HS-27A (cell line): ENCODE results near the gene PHIP.

ENCODE experiments used
- DNase-seq: peaks from one replicate; pipeline ENCODE4 v3.0.0-alpha.2; 2012; ENCODE audit warnings: low read depth, missing footprints

The PHIP gene

GRCh38 chr6:79070206-79070825 lies 7.7 kb downstream of the PHIP start:
- no peak for DNase-seq

- DNase-seq = no peak
These were observed 11.2 kb downstream of the PHIP start for GRCh38 chr6:79066828-79067227.

GRCh38 chr6:79066330-79066729 lies 11.7 kb downstream of the PHIP start:
- DNase-seq = no peak

- DNase-seq = no peak
These were observed 12.8 kb downstream of the PHIP start for GRCh38 chr6:79065232-79065631.

- DNase-seq = no peak
These were observed 13.4 kb downstream of the PHIP start for GRCh38 chr6:79064635-79065034.

- no peak for DNase-seq
These were observed 15.3 kb downstream of the PHIP start for GRCh38 chr6:79062708-79063107.

GRCh38 chr6:79057746-79058145 lies 20.3 kb downstream of the PHIP start:
- no peak for DNase-seq

- no peak for DNase-seq
These were observed 21.8 kb downstream of the PHIP start for GRCh38 chr6:79056226-79056625.

- no peak for DNase-seq
These were observed 29.4 kb downstream of the PHIP start for GRCh38 chr6:79048611-79049010.

- no peak for DNase-seq
These were observed 31.0 kb downstream of the PHIP start for GRCh38 chr6:79047072-79047471.

- no peak for DNase-seq
These were observed 32.1 kb downstream of the PHIP start for GRCh38 chr6:79045966-79046365.

GRCh38 chr6:79042799-79043126 lies 35.3 kb downstream of the PHIP start:
- DNase-seq = no peak

- no peak for DNase-seq
These were observed 35.8 kb downstream of the PHIP start for GRCh38 chr6:79042088-79042798.

- DNase-seq = no peak
These were observed 38.0 kb downstream of the PHIP start for GRCh38 chr6:79040083-79040482.

- DNase-seq = no peak
These were observed 40.0 kb downstream of the PHIP start for GRCh38 chr6:79038061-79038460.

- no peak for DNase-seq
These were observed 43.2 kb downstream of the PHIP start for GRCh38 chr6:79034865-79035264.

GRCh38 chr6:79033279-79033678 lies 44.8 kb downstream of the PHIP start:
- DNase-seq = no peak

- no peak for DNase-seq
These were observed 46.0 kb downstream of the PHIP start for GRCh38 chr6:79031821-79032590.

GRCh38 chr6:79030511-79030910 lies 47.5 kb downstream of the PHIP start:
- no peak for DNase-seq

- no peak for DNase-seq
These were observed 48.0 kb downstream of the PHIP start for GRCh38 chr6:79030023-79030422.

- DNase-seq = no peak
These were observed 49.3 kb downstream of the PHIP start for GRCh38 chr6:79028641-79029314.

GRCh38 chr6:79011940-79012339 lies 66.1 kb downstream of the PHIP start:
- DNase-seq = no peak

GRCh38 chr6:79010422-79010821 lies 67.6 kb downstream of the PHIP start:
- DNase-seq = no peak
